ENCODE results near the gene USP17L22.
"Not testable (repeated sequence)": the region's sequence is repeated elsewhere in the genome, so short reads cannot be mapped to it uniquely, and the experiment has no call there.

The USP17L22 gene

GRCh38 chr4:9267319-9267718 is at the start of gene USP17L22:
Gene USP17L22 (plus strand): TSS chr4:9267619. CDS start chr4:9267619, 0 bp downstream.
- not testable (repeated sequence) for H3K9me3 Mint-ChIP-seq; H3K4me3 Mint-ChIP-seq; H3K36me3 Mint-ChIP-seq (ENCODE audit: low read depth); H3K27ac Mint-ChIP-seq; H3K4me1 Mint-ChIP-seq; DNase-seq; H3K27me3 Mint-ChIP-seq; ATAC-seq

GRCh38 chr4:9219852-9220251 is 47.6 kb upstream of the USP17L22 start, which contains the start of gene USP17L12:
Gene USP17L12 (plus strand): TSS chr4:9220152. CDS start chr4:9220152, 0 bp downstream.
- not testable (repeated sequence) for H3K9me3 Mint-ChIP-seq; DNase-seq; H3K27ac Mint-ChIP-seq; H3K27me3 Mint-ChIP-seq; H3K36me3 Mint-ChIP-seq (ENCODE audit: low read depth); ATAC-seq; H3K4me3 Mint-ChIP-seq; H3K4me1 Mint-ChIP-seq

- H3K27ac Mint-ChIP-seq; H3K4me1 Mint-ChIP-seq; ATAC-seq; H3K27me3 Mint-ChIP-seq; H3K9me3 Mint-ChIP-seq; H3K4me3 Mint-ChIP-seq; DNase-seq; H3K36me3 Mint-ChIP-seq (ENCODE audit: low read depth): not testable (repeated sequence)
Measured at GRCh38 chr4:9224596-9224995, 42.8 kb upstream of the USP17L22 start, which contains the start of gene USP17L13. Gene USP17L13 (plus strand): TSS chr4:9224896. CDS start chr4:9224896, 0 bp downstream.

- not testable (repeated sequence) for H3K4me3 Mint-ChIP-seq; H3K27me3 Mint-ChIP-seq; H3K36me3 Mint-ChIP-seq (ENCODE audit: low read depth); H3K27ac Mint-ChIP-seq; H3K4me1 Mint-ChIP-seq; DNase-seq; ATAC-seq; H3K9me3 Mint-ChIP-seq
Measured at GRCh38 chr4:9230249-9230648, 37.2 kb upstream of the USP17L22 start.

- not testable (repeated sequence) for ATAC-seq; H3K4me1 Mint-ChIP-seq; H3K27ac Mint-ChIP-seq; H3K27me3 Mint-ChIP-seq; H3K36me3 Mint-ChIP-seq (ENCODE audit: low read depth); H3K9me3 Mint-ChIP-seq; DNase-seq; H3K4me3 Mint-ChIP-seq
Measured at GRCh38 chr4:9234085-9234484, 33.3 kb upstream of the USP17L22 start, which contains the start of gene USP17L15. Gene USP17L15 (plus strand): TSS chr4:9234385. CDS start chr4:9234385, 0 bp downstream.

- DNase-seq, H3K27ac Mint-ChIP-seq: not testable (repeated sequence)
Measured at GRCh38 chr4:9238461-9238860, 29.0 kb upstream of the USP17L22 start.

GRCh38 chr4:9243579-9243978 is 23.8 kb upstream of the USP17L22 start, which contains the start of gene USP17L17:
Gene USP17L17 (plus strand): TSS chr4:9243879. CDS start chr4:9243879, 0 bp downstream.
- not testable (repeated sequence) for H3K9me3 Mint-ChIP-seq; DNase-seq; H3K4me3 Mint-ChIP-seq; ATAC-seq; H3K4me1 Mint-ChIP-seq; H3K27me3 Mint-ChIP-seq; H3K36me3 Mint-ChIP-seq (ENCODE audit: low read depth); H3K27ac Mint-ChIP-seq

More at GRCh38 chr4:9238461-9238860, 29.0 kb upstream of the USP17L22 start:
- not testable (repeated sequence) for H3K27me3 Mint-ChIP-seq; H3K4me3 Mint-ChIP-seq; H3K9me3 Mint-ChIP-seq; H3K36me3 Mint-ChIP-seq (ENCODE audit: low read depth); H3K4me1 Mint-ChIP-seq; ATAC-seq

- not testable (repeated sequence) for ATAC-seq; H3K9me3 Mint-ChIP-seq; H3K4me3 Mint-ChIP-seq; H3K27me3 Mint-ChIP-seq; DNase-seq; H3K36me3 Mint-ChIP-seq (ENCODE audit: low read depth); H3K4me1 Mint-ChIP-seq; H3K27ac Mint-ChIP-seq
Measured at GRCh38 chr4:9247953-9248680, 19.3 kb upstream of the USP17L22 start, which contains the start of gene USP17L18. Gene USP17L18 (plus strand): TSS chr4:9248630. CDS start chr4:9248630, 0 bp downstream.

GRCh38 chr4:9253078-9253477 is 14.3 kb upstream of the USP17L22 start, which contains the start of gene USP17L19:
Gene USP17L19 (plus strand): TSS chr4:9253378. CDS start chr4:9253378, 0 bp downstream.
- DNase-seq; H3K27me3 Mint-ChIP-seq; H3K27ac Mint-ChIP-seq; H3K36me3 Mint-ChIP-seq (ENCODE audit: low read depth); H3K9me3 Mint-ChIP-seq; H3K4me3 Mint-ChIP-seq; H3K4me1 Mint-ChIP-seq; ATAC-seq: not testable (repeated sequence)

- H3K4me3 Mint-ChIP-seq; H3K9me3 Mint-ChIP-seq; H3K27ac Mint-ChIP-seq; ATAC-seq; H3K27me3 Mint-ChIP-seq; H3K4me1 Mint-ChIP-seq; H3K36me3 Mint-ChIP-seq (ENCODE audit: low read depth); DNase-seq: not testable (repeated sequence)
Measured at GRCh38 chr4:9257824-9258223, 9.6 kb upstream of the USP17L22 start, which contains the start of gene USP17L20. Gene USP17L20 (plus strand): TSS chr4:9258124. CDS start chr4:9258124, 0 bp downstream.

- ATAC-seq; H3K9me3 Mint-ChIP-seq; H3K4me3 Mint-ChIP-seq; H3K27me3 Mint-ChIP-seq; H3K4me1 Mint-ChIP-seq; DNase-seq; H3K36me3 Mint-ChIP-seq (ENCODE audit: low read depth); H3K27ac Mint-ChIP-seq: not testable (repeated sequence)
Measured at GRCh38 chr4:9262572-9262971, 4.8 kb upstream of the USP17L22 start, which contains the start of gene USP17L21. Gene USP17L21 (plus strand): TSS chr4:9262872. CDS start chr4:9262872, 0 bp downstream.

GRCh38 chr4:9271719-9272118 is 4.3 kb downstream of the USP17L22 start:
- ATAC-seq; H3K9me3 Mint-ChIP-seq; H3K27ac Mint-ChIP-seq; DNase-seq; H3K27me3 Mint-ChIP-seq; H3K36me3 Mint-ChIP-seq (ENCODE audit: low read depth); H3K4me3 Mint-ChIP-seq; H3K4me1 Mint-ChIP-seq: not testable (repeated sequence)
